NCI-H526 treated with DMSO at 0.1 percent for 48 hours (cell line): ENCODE data around the gene SNPH.

Experiments
- DNase-seq: peaks from one replicate; lab custom pipeline; 2025; lab: John Stamatoyannopoulos, UW

SNPH gene

GRCh38 chr20:1264727-1265126, 1.4 kb upstream of the SNPH start:
- no peak for DNase-seq

GRCh38 chr20:1265226-1265915, 723 bp upstream of the SNPH start:
- DNase-seq, result no peak

GRCh38 chr20:1265916-1266166, 253 bp upstream of the SNPH start:
- DNase-seq, result no peak

- no peak for DNase-seq
Observed at GRCh38 chr20:1267161-1267560, 1.1 kb downstream of the SNPH start.

GRCh38 chr20:1267809-1268374, 1.8 kb downstream of the SNPH start:
- DNase-seq, result no peak

GRCh38 chr20:1269235-1269634, 3.1 kb downstream of the SNPH start:
- DNase-seq, result no peak

- DNase-seq, result no peak
Observed at GRCh38 chr20:1269850-1270249, 3.8 kb downstream of the SNPH start.

- no peak for DNase-seq
Observed at GRCh38 chr20:1272368-1273100, 6.4 kb downstream of the SNPH start.

GRCh38 chr20:1273366-1273765, 7.3 kb downstream of the SNPH start:
- DNase-seq, result no peak

- no peak for DNase-seq
Observed at GRCh38 chr20:1274485-1275311, 8.6 kb downstream of the SNPH start.

GRCh38 chr20:1275919-1276318, 9.8 kb downstream of the SNPH start:
- DNase-seq, result no peak

- DNase-seq, result no peak
Observed at GRCh38 chr20:1277529-1278322, 11.6 kb downstream of the SNPH start.

GRCh38 chr20:1278993-1279392, 12.9 kb downstream of the SNPH start:
- no peak for DNase-seq

GRCh38 chr20:1280195-1281102, 14.4 kb downstream of the SNPH start:
- DNase-seq, result no peak

GRCh38 chr20:1281279-1282057, 15.4 kb downstream of the SNPH start:
- DNase-seq, result no peak

GRCh38 chr20:1282966-1283365, 16.9 kb downstream of the SNPH start:
- no peak for DNase-seq

GRCh38 chr20:1283522-1284510, 17.7 kb downstream of the SNPH start:
- DNase-seq, result no peak

GRCh38 chr20:1286267-1287024, 20.4 kb downstream of the SNPH start:
- DNase-seq, result no peak
